GM18517 (cell line): ENCODE data around the gene PINK1.

Experiments used
- ATAC-seq: cut with Tn5 transposase; IDR thresholded peaks from one replicate; pipeline ENCODE4 v1.9.1; 2021; ENCODE audit warnings: mild to moderate bottlenecking, moderate library complexity; ENCODE audit not compliant: unreplicated experiment

Gene PINK1

DNA sequence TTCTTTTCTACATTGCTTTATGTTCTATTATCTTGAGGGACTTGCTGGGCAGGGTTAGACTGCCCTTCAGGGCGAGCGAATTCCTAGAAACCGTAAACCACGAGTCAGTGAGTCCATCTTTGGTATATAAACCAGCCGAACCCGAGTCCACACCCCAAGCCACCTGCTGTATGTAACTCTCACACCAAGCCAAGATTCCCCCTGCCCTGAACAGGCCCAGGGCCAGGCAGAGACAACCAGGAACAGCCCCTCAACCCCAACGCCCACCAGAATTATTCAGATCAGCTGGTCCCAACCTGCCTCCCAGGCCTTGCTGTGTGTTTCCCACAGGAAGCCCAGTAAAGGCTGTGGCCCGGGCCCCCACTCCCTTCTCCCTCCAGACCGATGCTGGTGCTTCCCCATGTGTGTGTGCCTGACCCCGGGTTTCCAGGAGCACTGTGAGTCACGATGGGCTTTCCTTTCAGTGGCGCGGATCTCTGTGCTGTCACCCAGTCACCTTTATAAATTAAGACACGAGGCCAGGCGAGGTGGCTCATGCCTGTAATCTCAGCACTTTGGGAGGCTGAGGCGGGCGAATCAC lies 67.5 kb downstream of the PINK1 start:
- ATAC-seq: no peak
